ENCODE measurements around the gene ZNF865. TPM values are rescaled to one million over a fixed set of nuclear protein-coding genes. Genes with fewer than 3 reads are reported as not detected.

ZNF865 gene
- total and polyA plus RNA-seq, 2 of the 8 experiments (the other 6 are each of a cell fraction or from before 2014, with no cell fraction given) = 3.5 to 13.6 TPM

DNA sequence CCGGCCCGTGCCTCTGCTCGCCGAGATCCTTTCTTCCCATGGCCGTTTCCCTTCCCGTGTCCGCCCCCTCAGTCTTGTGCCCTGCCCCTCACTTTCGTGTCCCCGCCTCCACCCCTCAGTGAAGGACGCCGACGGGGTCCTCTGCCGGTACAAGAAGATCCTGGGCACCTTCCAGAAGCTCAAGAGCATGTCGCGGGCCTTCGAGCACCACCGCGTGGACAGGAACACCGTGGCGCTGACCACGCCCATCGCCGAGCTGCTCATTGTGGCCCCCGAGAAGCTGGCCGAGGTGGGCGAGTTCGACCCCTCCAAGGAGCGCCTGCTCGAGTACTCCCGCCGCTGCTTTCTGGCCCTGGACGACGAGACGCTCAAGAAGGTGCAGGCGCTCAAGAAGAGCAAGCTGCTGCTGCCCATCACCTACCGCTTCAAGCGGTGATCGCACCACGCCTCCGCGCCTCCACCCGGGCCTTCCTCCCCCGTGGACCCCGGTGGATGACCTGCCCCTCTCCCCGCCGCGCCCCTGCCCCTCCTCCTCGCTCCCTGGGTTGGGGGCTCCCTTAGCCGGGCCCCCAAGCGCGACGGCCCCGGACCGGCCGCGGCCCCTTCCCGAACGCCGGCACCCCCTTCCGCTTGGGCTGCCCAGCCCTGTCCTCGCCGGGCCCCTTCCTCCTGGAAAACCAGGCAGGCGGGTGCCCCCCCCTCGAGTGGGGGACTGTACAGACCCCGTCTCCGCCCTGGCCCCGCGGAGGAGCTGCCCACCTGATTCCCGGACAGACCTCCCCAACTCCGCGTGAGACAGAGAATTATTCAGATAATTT is 47.1 kb downstream of the ZNF865 start:
- Histone ChIP-seq H2BK20ac (ENCODE audit: low read length) (no peak overlapping the region), H3K14ac (ENCODE audit: insufficient read length) (no peak overlapping the region), H3K27ac (ENCODE audit: low read depth, low read length) (no peak overlapping the region), H3K79me1 (ENCODE audit: low read depth, low read length) (peaks cover 2% of the 10 kb centered on the region; the same call in 1 of the 2 replicates), H2AFZ (ENCODE audit: low read length) (no peak overlapping the region), H4K91ac (replicated peaks; ENCODE audit: insufficient read length, low read length) (peak overlapping the region; percentile 55), H2AK5ac (ENCODE audit: low read depth, low read length) (no peak overlapping the region), H3K36me3 (ENCODE audit: control insufficient read depth in 2 of 4, insufficient read depth in 4 of 4, low read length in 3 of 4) (0 out of 8 replicates have a peak, but pooled peaks cover 0 to 3% (median 0%) of the 10 kb centered on the region in 4 experiments), H3K18ac (ENCODE audit: extremely low read depth, low read length) (no peak overlapping the region; the same call in 1 of the 2 replicates), H3K4ac (replicated peaks; ENCODE audit: insufficient read length, low read depth, low read length) (no peak overlapping the region), H3K4me3 (ENCODE audit: extremely low read depth in 1 of 4, insufficient read depth in 2 of 4, low read depth in 3 of 4, low read length in 4 of 4) (peak overlapping the region in 3 of 4 experiments; percentile 14 to 81 (median 29); a peak in 5 of 8 replicates), H3K9me3 (ENCODE audit: insufficient read depth in 2 of 2, low read depth in 1 of 2, low read length in 1 of 2) (no peaks in the 10 kb centered on the region), H3K56ac (replicated peaks; ENCODE audit: insufficient read length, low read depth, low read length) (no peak overlapping the region), H2BK5ac (ENCODE audit: low read depth, low read length) (0 out of 2 replicates have a peak overlapping the region, but pooled peaks have one; percentile 4), H3K23ac (ENCODE audit: insufficient read length) (no peak overlapping the region), H2BK15ac (ENCODE audit: low read length) (no peak overlapping the region), H3K79me2 (ENCODE audit: control insufficient read depth in 1 of 2, insufficient read depth in 2 of 2, low read length in 2 of 2) (peaks cover 20 to 22% of the 10 kb centered on the region in 2 experiments), H4K5ac (ENCODE audit: insufficient read length, low read depth, low read length) (no peak overlapping the region), H3K27me3 (replicated peaks in 1 of 4; ENCODE audit: control insufficient read depth in 3 of 4, extremely low read depth in 1 of 4, insufficient read depth in 3 of 4, low read length in 3 of 4) (no peaks in the 10 kb centered on the region), H4K20me1 (replicated peaks in 1 of 2; ENCODE audit: control insufficient read depth in 1 of 2, insufficient read depth in 2 of 2, low read length in 2 of 2) (peaks cover 1 to 5% of the 10 kb centered on the region in 2 experiments), H3K23me2 (ENCODE audit: low read depth, low read length) (peaks cover 19% of the 10 kb centered on the region), H3K4me2 (ENCODE audit: insufficient read depth in 1 of 2, low read depth in 2 of 2, low read length in 2 of 2) (peak overlapping the region; percentile 78 to 94), H2BK12ac (ENCODE audit: low read depth, low read length) (no peak overlapping the region), H3K4me1 (replicated peaks in 1 of 4; ENCODE audit: control insufficient read depth in 3 of 4, insufficient read depth in 4 of 4, low read length in 3 of 4) (peaks cover 3 to 15% (median 10%) of the 10 kb centered on the region in 4 experiments; a peak in 6 of 7 replicates), H4K8ac (ENCODE audit: extremely low read depth, insufficient read depth, low read length) (peak overlapping the region; percentile 28), H2BK120ac (replicated peaks; ENCODE audit: low read depth, low read length) (no peak overlapping the region), H3K9ac (replicated peaks in 1 of 4; ENCODE audit: extremely low read depth in 1 of 4, low read depth in 3 of 4, low read length in 3 of 4) (0 out of 7 replicates have a peak overlapping the region, but pooled peaks of 1 of the 4 experiments have one; percentile 12)
- 71% methylated on average over 29 of the region's 71 CpGs; no CpG with 5 or more reads in 1 of the 2 experiments for WGBS, 2 experiments (ENCODE audit: extremely low coverage in 1 of 2, insufficient coverage in 1 of 2, insufficient read length in 1 of 2, insufficient replicate concordance in 2 of 2, low coverage in 1 of 2, low lambda C conversion rate in 2 of 2, missing lambda C conversion rate in 1 of 2)
- DNase-seq (ENCODE audit: low read depth in 1 of 2, low spot score in 2 of 2) (no peak), FAIRE-seq (no peak)
- ChIA-PET POLR2A (ENCODE audit: partially characterized antibody) (interaction anchor here (0.6 to 2.5 kb wide), 11 partner anchors 8 to 264 kb away, joined by 3 to 11 read pairs (median 3); partner anchors contain the start of gene ZNF580), CTCF (ENCODE audit: partially characterized antibody) (interaction anchor here (0.6 to 2.2 kb wide), 16 partner anchors 9 to 663 kb away, joined by 3 to 31 read pairs (median 3); partner anchors contain the start of genes TMEM190 and ZNF581)
- no peak for TF ChIP-seq POU5F1 (IDR thresholded peaks at IDR 0.05; ENCODE audit: low read depth, low read length)
- TF ChIP-seq NANOG (IDR thresholded peaks at IDR 0.05; ENCODE audit: insufficient read depth, low read depth, low read length, poor library complexity, severe bottlenecking) = no peak
- no peak for TF ChIP-seq PHF8 (conservative IDR thresholded peaks at IDR 0.05; ENCODE audit: low read depth, low read length)

Measured in H1 (cell line).